Measurements from ENCODE around the gene USP21. TPM values are rescaled to one million over a fixed set of nuclear protein-coding genes. Genes with fewer than 3 reads are reported as not detected.

The USP21 gene
- total RNA-seq, 6 experiments from 2014 or later = 6.9 to 11.1 (median 8.8) TPM

GRCh38 chr1:161139766-161140165, 19.5 kb upstream of the USP21 start:
- ATAC-seq (peak; percentile 66 to 79 (median 76)), DNase-seq (no peak)
- Histone ChIP-seq H3K4me1 (no peaks in the 10 kb centered on the region), H3K27ac (no peak overlapping the region), H3K36me3 (no peaks in the 10 kb centered on the region), H3K27me3 (no peaks in the 10 kb centered on the region), H3K4me3 (no peak overlapping the region), H3K9me3 (no peaks in the 10 kb centered on the region)
- 5% methylated on average over 1 of the region's 1 CpG for WGBS (ENCODE audit: insufficient coverage, low coverage, low lambda C conversion rate, missing lambda C conversion rate)
- TF ChIP-seq POLR2A (IDR thresholded peaks at IDR 0.05) = no peak
- peak; percentile 56 to 70 (median 62) for TF ChIP-seq CTCF (IDR thresholded peaks at IDR 0.05)
- intact Hi-C loops (cut with DNase I) = no loop called here

GRCh38 chr1:161140755-161141400, 18.4 kb upstream of the USP21 start:
- WGBS (ENCODE audit: insufficient coverage, low coverage, low lambda C conversion rate, missing lambda C conversion rate) = 82% methylated on average over 10 of the region's 29 CpGs
- H3K27me3 ChIP-seq = no peaks in the 10 kb centered on the region
- H3K27ac ChIP-seq = no peak overlapping the region
- intact Hi-C loops (cut with DNase I) = no loop called here
- no peaks in the 10 kb centered on the region for H3K4me1 ChIP-seq
- no peaks in the 10 kb centered on the region for H3K9me3 ChIP-seq
- ATAC-seq = no peak
- no peak for DNase-seq
- H3K36me3 ChIP-seq = no peaks in the 10 kb centered on the region
- no peak overlapping the region for H3K4me3 ChIP-seq
- TF ChIP-seq POLR2A (IDR thresholded peaks at IDR 0.05) = no peak
- no peak for TF ChIP-seq CTCF (IDR thresholded peaks at IDR 0.05)

GRCh38 chr1:161145832-161146231, 13.5 kb upstream of the USP21 start:
- Histone ChIP-seq H3K4me3 (no peak overlapping the region), H3K27me3 (no peaks in the 10 kb centered on the region), H3K36me3 (no peaks in the 10 kb centered on the region), H3K9me3 (no peaks in the 10 kb centered on the region), H3K27ac (no peak overlapping the region), H3K4me1 (no peaks in the 10 kb centered on the region)
- no peak for ATAC-seq
- WGBS (ENCODE audit: insufficient coverage, low coverage, low lambda C conversion rate, missing lambda C conversion rate) = 71% methylated on average over 3 of the region's 3 CpGs
- no peak for DNase-seq
- TF ChIP-seq CTCF (IDR thresholded peaks at IDR 0.05) (no peak), POLR2A (IDR thresholded peaks at IDR 0.05) (no peak)
- intact Hi-C loops (cut with DNase I) = no loop called here

GRCh38 chr1:161153176-161153575, 6.1 kb upstream of the USP21 start:
- Histone ChIP-seq H3K36me3 (peaks cover 0 to 5% (median 0%) of the 10 kb centered on the region in 4 donors), H3K27me3 (no peaks in the 10 kb centered on the region), H3K27ac (peak overlapping the region; percentile 78 to 96 (median 94)), H3K9me3 (no peaks in the 10 kb centered on the region), H3K4me3 (peak overlapping the region; percentile 58 to 76 (median 65)), H3K4me1 (no peaks in the 10 kb centered on the region)
- DNase-seq (no peak), ATAC-seq (no peak)
- 28% methylated on average over 9 of the region's 9 CpGs for WGBS (ENCODE audit: insufficient coverage, low coverage, low lambda C conversion rate, missing lambda C conversion rate)
- TF ChIP-seq POLR2A (IDR thresholded peaks at IDR 0.05) (no peak), CTCF (IDR thresholded peaks at IDR 0.05) (no peak)
- intact Hi-C loops (cut with DNase I) = no loop called here
